ENCODE data around the gene ETV6.

Gene ETV6

GRCh38 chr12:11916771-11917170, 267.3 kb downstream of the ETV6 start:
- no peak for DNase-seq (ENCODE audit: low read depth, low spot score)

GRCh38 chr12:11917501-11917900, 268.0 kb downstream of the ETV6 start:
- no peak for DNase-seq (ENCODE audit: low read depth, low spot score)

GRCh38 chr12:11920231-11920630, 270.8 kb downstream of the ETV6 start:
- no peak for DNase-seq (ENCODE audit: low read depth, low spot score)

- DNase-seq (ENCODE audit: low read depth, low spot score) = no peak
Observed at GRCh38 chr12:11922361-11922760, 272.9 kb downstream of the ETV6 start.

GRCh38 chr12:11923067-11923466, 273.6 kb downstream of the ETV6 start:
- no peak for DNase-seq (ENCODE audit: low read depth, low spot score)

- no peak for DNase-seq (ENCODE audit: low read depth, low spot score)
Observed at GRCh38 chr12:11927286-11927935, 277.9 kb downstream of the ETV6 start.

- no peak for DNase-seq (ENCODE audit: low read depth, low spot score)
Observed at GRCh38 chr12:11929714-11930113, 280.2 kb downstream of the ETV6 start.

- no peak for DNase-seq (ENCODE audit: low read depth, low spot score)
Observed at GRCh38 chr12:11939223-11939622, 289.7 kb downstream of the ETV6 start.

GRCh38 chr12:11941606-11942337, 292.3 kb downstream of the ETV6 start:
- no peak for DNase-seq (ENCODE audit: low read depth, low spot score)

- no peak for DNase-seq (ENCODE audit: low read depth, low spot score)
Observed at GRCh38 chr12:11943919-11944700, 294.6 kb downstream of the ETV6 start.

Measured in iPS DF 19.7 (cell line).